IgD-negative memory B cell (primary cell): ENCODE results near the gene XRRA1. TPM values are rescaled to one million over a fixed set of nuclear protein-coding genes. Genes with fewer than 3 reads are reported as not detected.

Experiments
- H3K27ac Mint-ChIP-seq, 3 donors: one replicate each; pipeline ENCODE4 v1.8.0; 2020 to 2022; ENCODE audit warnings: mild to moderate bottlenecking in 3 of 3, mixed read lengths in 3 of 3, moderate library complexity in 1 of 3
- H3K27me3 Mint-ChIP-seq: one replicate; pipeline ENCODE4 v1.8.0; 2021; ENCODE audit warnings: mixed read lengths
- H3K36me3 Mint-ChIP-seq: one replicate; pipeline ENCODE4 v1.8.0; 2020; ENCODE audit warnings: mild to moderate bottlenecking, mixed read lengths
- H3K4me1 Mint-ChIP-seq, 3 donors: one replicate each; pipeline ENCODE4 v1.8.0; 2020 to 2022; ENCODE audit warnings: mixed read lengths in 3 of 3, mild to moderate bottlenecking in 1 of 3
- H3K4me3 Mint-ChIP-seq, 4 donors: one replicate each; pipeline ENCODE4 v1.8.0; 2020 to 2022; ENCODE audit warnings: mild to moderate bottlenecking in 4 of 4, mixed read lengths in 4 of 4, moderate library complexity in 3 of 4
- H3K9me3 Mint-ChIP-seq, 3 donors: one replicate each; pipeline ENCODE4 v1.8.0; 2020 to 2021; ENCODE audit warnings: mixed read lengths in 3 of 3, mild to moderate bottlenecking in 1 of 3
- polyA plus RNA-seq: library from polyadenylated mRNA; unstranded; fragments of 300-500 nt; fragmentation: Illumina TruSeq; gene quantifications from one replicate; pipeline ENCODE4 v1.2.3, GENCODE V29; 2021

The XRRA1 gene
- polyA plus RNA-seq, 1 donor from 2014 or later = 4.8 TPM

- Mint-ChIP-seq H3K36me3 (peaks cover 13% of the 10 kb centered on the region), H3K9me3 (no peaks in the 10 kb centered on the region), H3K27ac (no peak overlapping the region), H3K4me1 (peaks cover 52 to 75% (median 67%) of the 10 kb centered on the region in 3 donors), H3K27me3 (no peaks in the 10 kb centered on the region), H3K4me3 (no peak overlapping the region)
Measured at GRCh38 chr11:74957937-74958629, 9.2 kb upstream of the XRRA1 start.

- peaks cover 57 to 70% (median 64%) of the 10 kb centered on the region in 3 donors for H3K4me1 Mint-ChIP-seq
- H3K36me3 Mint-ChIP-seq = peaks cover 13% of the 10 kb centered on the region
- H3K27me3 Mint-ChIP-seq = no peaks in the 10 kb centered on the region
- H3K9me3 Mint-ChIP-seq = no peaks in the 10 kb centered on the region
- H3K27ac Mint-ChIP-seq = peak overlapping the region in 2 of 3 donors; percentile 11 to 47
- peak overlapping the region in 2 of 4 donors; percentile 7 to 28 for H3K4me3 Mint-ChIP-seq
Measured at GRCh38 chr11:74956397-74957015, 7.6 kb upstream of the XRRA1 start.

GRCh38 chr11:74954199-74954598 lies 5.3 kb upstream of the XRRA1 start:
- H3K4me1 Mint-ChIP-seq = peaks cover 68 to 76% (median 75%) of the 10 kb centered on the region in 3 donors
- no peaks in the 10 kb centered on the region for H3K27me3 Mint-ChIP-seq
- peaks cover 16% of the 10 kb centered on the region for H3K36me3 Mint-ChIP-seq
- H3K27ac Mint-ChIP-seq = peak overlapping the region; percentile 71 to 84 (median 80)
- H3K4me3 Mint-ChIP-seq = peak overlapping the region; percentile 58 to 92 (median 72)
- H3K9me3 Mint-ChIP-seq = no peaks in the 10 kb centered on the region

GRCh38 chr11:74953451-74953850 lies 4.6 kb upstream of the XRRA1 start:
- Mint-ChIP-seq H3K9me3 (no peaks in the 10 kb centered on the region), H3K4me1 (peaks cover 67 to 74% (median 68%) of the 10 kb centered on the region in 3 donors), H3K27me3 (no peaks in the 10 kb centered on the region), H3K4me3 (peak overlapping the region; percentile 71 to 92 (median 79)), H3K36me3 (peaks cover 16% of the 10 kb centered on the region), H3K27ac (peak overlapping the region; percentile 71 to 84 (median 80))

- H3K4me3 Mint-ChIP-seq = peak overlapping the region in 3 of 4 donors; percentile 48 to 79 (median 76)
- H3K4me1 Mint-ChIP-seq = peaks cover 63 to 68% (median 66%) of the 10 kb centered on the region in 3 donors
- H3K9me3 Mint-ChIP-seq = no peaks in the 10 kb centered on the region
- H3K36me3 Mint-ChIP-seq = peaks cover 16% of the 10 kb centered on the region
- H3K27me3 Mint-ChIP-seq = no peaks in the 10 kb centered on the region
- H3K27ac Mint-ChIP-seq = peak overlapping the region in 2 of 3 donors; percentile 71 to 84
Measured at GRCh38 chr11:74952752-74953151, 3.9 kb upstream of the XRRA1 start.

GRCh38 chr11:74951226-74951625 lies 2.3 kb upstream of the XRRA1 start:
- Mint-ChIP-seq H3K4me3 (peak overlapping the region; percentile 95 to 98 (median 97)), H3K4me1 (peaks cover 53 to 61% (median 60%) of the 10 kb centered on the region in 3 donors), H3K27ac (peak overlapping the region; percentile 95 to 99 (median 98)), H3K27me3 (no peaks in the 10 kb centered on the region), H3K9me3 (no peaks in the 10 kb centered on the region), H3K36me3 (peaks cover 10% of the 10 kb centered on the region)

GRCh38 chr11:74950374-74950969 lies 1.6 kb upstream of the XRRA1 start:
- H3K27me3 Mint-ChIP-seq = no peaks in the 10 kb centered on the region
- H3K9me3 Mint-ChIP-seq = no peaks in the 10 kb centered on the region
- H3K4me3 Mint-ChIP-seq = peak overlapping the region; percentile 95 to 98 (median 97)
- H3K27ac Mint-ChIP-seq = peak overlapping the region; percentile 95 to 99 (median 98)
- peaks cover 49 to 59% (median 55%) of the 10 kb centered on the region in 3 donors for H3K4me1 Mint-ChIP-seq
- H3K36me3 Mint-ChIP-seq = peaks cover 9% of the 10 kb centered on the region

GRCh38 chr11:74949753-74950137 lies 854 bp upstream of the XRRA1 start:
- peak overlapping the region; percentile 95 to 99 (median 98) for H3K27ac Mint-ChIP-seq
- peaks cover 42 to 56% (median 50%) of the 10 kb centered on the region in 3 donors for H3K4me1 Mint-ChIP-seq
- no peaks in the 10 kb centered on the region for H3K27me3 Mint-ChIP-seq

GRCh38 chr11:74948546-74948897 lies 369 bp downstream of the XRRA1 start:
- no peaks in the 10 kb centered on the region for H3K9me3 Mint-ChIP-seq
- peak overlapping the region; percentile 95 to 98 (median 97) for H3K4me3 Mint-ChIP-seq
- peaks cover 32 to 47% (median 39%) of the 10 kb centered on the region in 3 donors for H3K4me1 Mint-ChIP-seq
- H3K27ac Mint-ChIP-seq = peak overlapping the region; percentile 95 to 99 (median 98)
- no peaks in the 10 kb centered on the region for H3K27me3 Mint-ChIP-seq
- peaks cover 4% of the 10 kb centered on the region for H3K36me3 Mint-ChIP-seq

More at GRCh38 chr11:74949753-74950137, 854 bp upstream of the XRRA1 start:
- Mint-ChIP-seq H3K4me3 (peak overlapping the region; percentile 95 to 98 (median 97)), H3K9me3 (no peaks in the 10 kb centered on the region), H3K36me3 (peaks cover 5% of the 10 kb centered on the region)

GRCh38 chr11:74942073-74942759 lies 6.7 kb downstream of the XRRA1 start:
- no peaks in the 10 kb centered on the region for H3K9me3 Mint-ChIP-seq
- H3K4me3 Mint-ChIP-seq = peak overlapping the region in 1 of 4 donors; percentile 15
- peaks cover 1% of the 10 kb centered on the region for H3K27me3 Mint-ChIP-seq
- H3K36me3 Mint-ChIP-seq = peaks cover 9% of the 10 kb centered on the region
- no peak overlapping the region for H3K27ac Mint-ChIP-seq
- peaks cover 0 to 26% (median 7%) of the 10 kb centered on the region in 3 donors for H3K4me1 Mint-ChIP-seq

GRCh38 chr11:74941492-74941891 lies 7.4 kb downstream of the XRRA1 start:
- H3K4me1 Mint-ChIP-seq = peaks cover 0 to 23% (median 5%) of the 10 kb centered on the region in 3 donors

GRCh38 chr11:74937696-74938475 lies 11.0 kb downstream of the XRRA1 start:
- Mint-ChIP-seq H3K4me3 (no peak overlapping the region), H3K4me1 (peaks cover 0 to 8% (median 1%) of the 10 kb centered on the region in 3 donors), H3K27ac (no peak overlapping the region), H3K36me3 (peaks cover 9% of the 10 kb centered on the region), H3K27me3 (peaks cover 1% of the 10 kb centered on the region), H3K9me3 (no peaks in the 10 kb centered on the region)

More at GRCh38 chr11:74941492-74941891, 7.4 kb downstream of the XRRA1 start:
- H3K4me3 Mint-ChIP-seq = no peak overlapping the region
- no peaks in the 10 kb centered on the region for H3K9me3 Mint-ChIP-seq
- no peak overlapping the region for H3K27ac Mint-ChIP-seq
- peaks cover 9% of the 10 kb centered on the region for H3K36me3 Mint-ChIP-seq
- H3K27me3 Mint-ChIP-seq = peaks cover 1% of the 10 kb centered on the region

- peaks cover 9% of the 10 kb centered on the region for H3K36me3 Mint-ChIP-seq
- no peak overlapping the region for H3K4me3 Mint-ChIP-seq
- H3K27me3 Mint-ChIP-seq = peaks cover 1% of the 10 kb centered on the region
- no peaks in the 10 kb centered on the region for H3K9me3 Mint-ChIP-seq
- H3K27ac Mint-ChIP-seq = no peak overlapping the region
- peaks cover 0 to 6% (median 1%) of the 10 kb centered on the region in 3 donors for H3K4me1 Mint-ChIP-seq
Measured at GRCh38 chr11:74936976-74937375, 11.9 kb downstream of the XRRA1 start.

GRCh38 chr11:74936087-74936486 lies 12.8 kb downstream of the XRRA1 start:
- Mint-ChIP-seq H3K4me1 (peaks cover 0 to 6% (median 1%) of the 10 kb centered on the region in 3 donors), H3K36me3 (peaks cover 7% of the 10 kb centered on the region), H3K27me3 (peaks cover 1% of the 10 kb centered on the region), H3K9me3 (no peaks in the 10 kb centered on the region), H3K27ac (no peak overlapping the region), H3K4me3 (no peak overlapping the region)
